NK-92 (cell line): ENCODE data around the gene SLC7A14.

Source experiments
- DNase-seq: peaks from one replicate; lab custom pipeline; 2025; ENCODE audit not compliant: unreplicated experiment; lab: John Stamatoyannopoulos, UW

The SLC7A14 gene

DNA sequence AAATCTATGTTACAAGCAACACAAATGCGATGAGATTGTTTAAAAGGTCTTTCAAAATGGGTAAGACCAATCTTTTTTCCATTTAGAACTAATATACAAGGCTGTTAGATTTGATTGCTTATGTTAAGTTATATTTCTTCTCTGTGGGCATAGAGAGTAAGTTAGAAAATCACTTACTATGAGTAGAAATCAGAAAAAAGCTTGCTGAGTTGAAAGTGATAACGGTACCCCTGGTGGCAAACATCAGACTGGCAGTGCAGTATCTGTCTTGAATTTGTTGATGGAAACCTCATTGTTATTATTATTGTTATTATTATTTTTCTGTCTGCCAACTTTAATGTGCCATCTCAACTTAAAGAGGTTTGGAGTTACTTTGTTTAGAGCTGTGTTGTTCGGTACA is 154.8 kb downstream of the SLC7A14 start:
- DNase-seq, result no peak

DNA sequence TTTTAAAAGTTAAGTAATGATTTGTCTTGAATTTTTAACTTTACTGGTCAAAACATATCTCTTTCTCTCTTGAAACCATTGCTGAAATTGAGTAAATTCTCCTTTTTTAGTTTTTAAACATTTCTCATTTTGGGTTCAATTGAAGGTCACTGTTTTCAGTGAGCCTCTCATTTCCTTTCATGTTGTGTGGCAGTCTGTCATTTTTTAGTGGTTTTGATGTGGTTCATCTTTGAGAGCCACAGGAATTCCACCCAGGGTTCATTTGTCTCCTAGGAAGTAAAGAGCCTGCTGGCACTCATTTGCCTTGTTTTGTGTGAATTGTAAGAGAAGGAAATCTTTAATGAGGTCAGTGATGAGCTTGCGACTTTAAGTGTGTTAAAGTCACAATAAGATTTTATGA is 156.8 kb downstream of the SLC7A14 start:
- no peak for DNase-seq

DNA sequence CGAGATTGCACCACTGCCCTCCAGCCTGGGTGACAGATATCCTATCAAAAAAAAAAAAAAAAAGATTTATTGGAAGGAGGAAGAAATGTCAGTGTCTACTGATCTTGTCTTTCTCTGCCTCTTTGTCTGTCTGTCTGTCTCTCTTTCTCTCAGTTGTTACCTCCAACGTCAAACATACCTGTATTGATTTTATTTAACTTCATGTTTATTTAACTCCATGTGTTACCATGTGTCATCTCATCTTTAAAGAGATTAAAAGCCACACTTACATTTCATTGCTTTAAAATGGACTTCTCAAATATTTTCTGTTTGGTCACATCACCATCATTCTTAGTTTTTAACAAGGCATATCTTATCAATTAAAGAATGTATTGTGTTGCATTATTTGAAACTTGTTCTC is 157.8 kb downstream of the SLC7A14 start:
- no peak for DNase-seq

DNA sequence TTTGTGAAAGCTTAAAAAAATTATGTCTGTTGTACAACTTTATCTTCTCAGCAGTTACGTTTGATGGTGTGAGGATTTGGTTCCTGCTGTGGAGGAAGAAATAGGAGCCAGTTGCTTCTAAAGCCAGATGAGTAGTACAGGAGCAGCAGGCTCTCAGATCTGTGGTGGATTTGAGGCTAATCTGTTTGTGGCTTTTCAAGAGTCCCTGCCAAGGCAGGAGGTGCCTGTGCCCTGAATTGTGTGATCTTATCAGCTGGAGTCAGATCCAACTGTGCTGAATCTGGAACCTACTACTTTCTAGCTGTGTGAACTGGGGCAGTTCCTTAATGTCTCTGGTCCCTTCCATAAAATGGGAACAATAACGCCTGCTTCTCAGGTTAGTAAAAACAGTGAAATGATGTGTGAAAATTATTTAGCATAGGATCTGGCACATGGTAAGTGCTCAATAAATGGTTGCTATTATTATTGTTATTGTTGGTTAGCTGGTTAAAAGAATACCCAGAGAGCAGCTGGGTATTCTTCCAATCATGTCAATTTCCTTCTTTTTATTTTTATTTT is 159.6 kb downstream of the SLC7A14 start:
- DNase-seq, result no peak

DNA sequence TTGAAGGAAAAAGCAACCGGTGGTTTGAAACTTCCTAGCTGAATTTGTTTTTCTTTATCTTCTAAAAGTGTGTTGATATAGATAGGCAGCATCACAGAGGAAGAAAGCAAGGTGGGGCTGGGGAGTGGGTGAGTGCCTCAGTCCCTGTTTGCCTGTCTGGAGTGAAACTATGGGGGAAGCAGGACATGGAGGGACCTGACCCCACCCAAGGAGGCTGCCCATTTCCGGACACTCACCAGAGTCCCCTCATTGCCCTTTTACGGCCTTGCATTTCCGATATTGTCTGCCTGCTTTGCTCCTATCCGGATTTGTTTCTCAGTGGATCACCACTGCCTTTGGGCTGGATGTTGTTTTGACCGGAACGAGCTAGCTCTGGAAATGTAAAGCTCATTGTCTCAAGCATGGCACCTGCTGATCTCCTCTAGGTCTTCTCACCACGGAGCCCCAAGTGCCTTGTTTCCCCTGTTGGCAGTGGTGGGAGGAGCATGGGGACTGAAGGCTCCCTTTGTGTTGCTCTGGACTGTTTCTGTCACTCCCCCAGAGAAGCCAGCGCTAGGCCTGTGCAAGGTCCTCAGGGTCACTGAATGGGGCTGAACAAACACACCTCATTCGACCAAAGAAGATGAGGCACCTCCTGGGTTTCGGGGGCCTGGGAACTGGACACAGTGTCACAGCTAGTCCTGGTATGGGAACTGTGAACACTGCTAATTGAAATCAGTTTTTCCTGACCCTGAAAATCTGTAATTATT is 160.2 kb downstream of the SLC7A14 start:
- DNase-seq, result no peak

DNA sequence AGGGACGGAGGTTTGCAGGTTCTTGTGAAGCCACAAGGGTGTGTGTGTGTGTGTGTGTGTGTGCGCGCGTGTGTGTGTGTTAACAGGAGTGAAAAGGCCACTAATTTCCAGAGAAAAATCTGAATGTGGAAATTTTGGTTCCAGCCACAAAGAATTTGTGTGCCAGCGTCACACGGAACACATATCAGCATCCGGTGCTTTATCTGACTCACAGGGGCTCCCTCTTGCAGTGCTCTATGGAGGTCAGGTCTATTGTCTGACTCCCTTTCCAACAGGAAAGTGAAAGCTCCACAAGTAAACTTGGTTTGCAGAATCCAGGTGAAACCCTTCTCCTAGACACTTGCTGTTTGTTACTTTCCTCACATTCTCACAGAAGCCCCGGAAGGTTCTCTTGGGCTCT is 161.0 kb downstream of the SLC7A14 start:
- DNase-seq, result no peak

DNA sequence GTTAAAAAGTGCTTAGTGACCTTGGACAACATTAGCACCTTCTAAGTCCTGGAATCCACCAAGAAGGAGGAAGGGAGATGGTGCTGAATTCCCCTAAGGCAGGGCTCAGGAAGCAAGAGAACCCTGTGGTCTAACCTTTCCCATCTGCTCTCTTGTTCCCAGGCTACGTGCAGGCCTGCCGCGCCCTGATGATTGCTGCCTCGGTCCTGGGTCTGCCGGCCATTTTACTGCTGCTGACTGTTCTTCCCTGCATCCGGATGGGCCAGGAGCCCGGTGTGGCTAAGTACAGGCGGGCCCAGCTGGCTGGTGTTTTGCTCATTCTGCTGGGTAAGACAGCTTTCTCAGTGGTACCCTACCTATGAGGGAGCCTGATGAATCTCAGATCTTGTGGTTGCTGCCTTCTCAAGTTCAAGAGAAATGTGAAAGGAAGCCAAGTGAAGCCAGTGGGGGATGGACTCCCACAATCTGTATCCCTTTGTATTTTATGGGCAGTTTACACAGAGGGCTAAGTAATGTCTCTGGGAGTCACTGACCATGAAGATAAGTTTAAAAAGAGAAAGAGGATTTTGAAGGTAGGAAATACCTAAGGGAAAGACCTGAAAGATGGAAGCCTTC is 162.8 kb downstream of the SLC7A14 start:
- no peak for DNase-seq

DNA sequence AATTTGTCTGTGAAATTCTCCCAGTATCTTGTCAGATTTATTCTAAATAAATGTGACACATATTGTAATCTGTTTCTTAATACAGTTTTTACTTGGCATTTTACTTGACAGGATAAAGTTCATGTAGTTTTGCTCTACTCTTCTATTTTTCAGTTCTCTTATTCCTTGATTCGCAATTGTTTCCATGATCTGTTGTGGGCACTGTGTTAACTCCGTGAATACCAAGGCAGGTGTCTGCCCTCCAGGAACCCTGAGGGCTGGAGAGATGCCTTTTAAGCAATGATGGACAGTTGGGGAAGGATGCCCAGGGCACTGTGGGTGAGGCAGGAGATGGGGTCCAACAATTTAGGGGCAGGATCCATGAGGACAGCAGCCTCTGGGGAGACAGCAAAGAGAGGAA is 164.1 kb downstream of the SLC7A14 start:
- no peak for DNase-seq

DNA sequence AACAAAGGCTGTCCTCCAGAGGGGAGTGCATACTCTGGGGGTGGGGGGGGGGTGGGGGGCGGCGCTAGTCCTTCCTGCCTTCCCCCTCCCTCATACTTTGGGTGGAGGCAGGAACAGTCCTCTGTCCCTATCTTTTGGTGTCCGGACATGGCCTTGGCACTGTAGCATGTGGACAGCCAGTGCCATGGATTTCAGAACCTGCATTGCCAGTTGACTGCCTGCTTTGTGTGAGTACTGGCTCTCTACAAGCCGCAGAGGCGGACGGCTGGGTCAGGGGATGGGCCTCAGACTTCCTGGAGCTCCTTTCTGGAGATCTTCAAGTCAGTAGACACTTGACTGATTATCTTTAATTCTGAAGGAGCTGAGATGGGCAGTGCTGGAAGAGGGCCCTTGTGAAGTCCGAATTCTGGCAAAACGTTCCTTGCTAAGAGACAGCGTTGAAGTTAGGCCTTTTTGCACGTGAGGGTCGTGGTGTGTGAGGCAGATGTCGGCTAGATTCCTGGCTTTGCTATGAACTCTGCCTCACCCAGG is 164.7 kb downstream of the SLC7A14 start:
- no peak for DNase-seq

DNA sequence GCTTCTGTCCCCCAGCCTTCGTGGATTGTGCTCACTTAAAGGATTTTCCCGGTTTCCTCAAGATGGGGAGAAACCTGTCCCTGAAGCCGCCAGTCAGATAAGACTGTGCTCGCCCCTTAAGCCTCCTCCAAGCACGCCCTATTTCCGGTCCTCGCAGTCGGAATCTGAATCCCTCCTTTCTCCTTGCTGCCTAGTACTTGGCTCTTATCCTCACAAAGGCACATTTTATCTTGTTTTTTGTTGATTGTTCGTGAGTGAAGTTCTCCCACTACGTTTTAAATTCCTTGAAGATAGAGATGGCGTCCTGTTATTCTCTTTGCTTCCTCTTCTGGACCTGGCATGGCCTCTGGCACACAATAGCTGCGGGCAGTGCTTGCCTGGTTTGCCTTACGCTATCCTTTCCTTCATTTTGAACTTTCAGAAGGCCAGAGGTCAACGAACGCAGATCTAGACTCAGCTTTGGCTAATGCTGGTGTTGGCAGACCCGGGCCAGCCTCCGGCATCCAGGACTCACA is 165.5 kb downstream of the SLC7A14 start:
- no peak for DNase-seq

DNA sequence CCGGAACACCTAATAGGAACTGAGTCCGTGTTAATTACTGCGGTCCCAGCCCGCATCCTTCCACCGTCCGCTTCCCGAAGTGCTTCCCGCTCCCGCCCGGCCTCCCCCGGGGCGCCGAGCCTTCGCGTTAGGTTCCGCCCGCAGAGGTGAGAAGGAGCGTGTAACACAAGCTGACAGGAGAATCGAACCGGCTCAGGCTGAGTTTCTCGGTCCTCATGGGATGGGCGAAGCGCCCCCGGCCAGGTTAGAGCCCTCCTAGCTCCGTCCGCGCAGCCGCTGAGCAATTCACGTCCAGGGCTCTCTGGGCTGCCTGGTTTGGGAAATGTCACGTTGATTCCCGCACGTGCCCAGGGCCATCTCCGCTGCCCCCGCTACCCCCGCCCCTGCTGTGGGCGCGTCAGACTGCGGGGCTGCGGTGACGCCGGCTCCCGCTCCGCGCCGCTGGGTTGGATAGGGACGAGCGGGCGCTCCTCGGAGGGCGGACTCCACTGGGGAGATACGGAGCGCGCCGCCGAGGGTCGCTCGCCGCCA is 166.3 kb downstream of the SLC7A14 start:
- DNase-seq, result no peak

DNA sequence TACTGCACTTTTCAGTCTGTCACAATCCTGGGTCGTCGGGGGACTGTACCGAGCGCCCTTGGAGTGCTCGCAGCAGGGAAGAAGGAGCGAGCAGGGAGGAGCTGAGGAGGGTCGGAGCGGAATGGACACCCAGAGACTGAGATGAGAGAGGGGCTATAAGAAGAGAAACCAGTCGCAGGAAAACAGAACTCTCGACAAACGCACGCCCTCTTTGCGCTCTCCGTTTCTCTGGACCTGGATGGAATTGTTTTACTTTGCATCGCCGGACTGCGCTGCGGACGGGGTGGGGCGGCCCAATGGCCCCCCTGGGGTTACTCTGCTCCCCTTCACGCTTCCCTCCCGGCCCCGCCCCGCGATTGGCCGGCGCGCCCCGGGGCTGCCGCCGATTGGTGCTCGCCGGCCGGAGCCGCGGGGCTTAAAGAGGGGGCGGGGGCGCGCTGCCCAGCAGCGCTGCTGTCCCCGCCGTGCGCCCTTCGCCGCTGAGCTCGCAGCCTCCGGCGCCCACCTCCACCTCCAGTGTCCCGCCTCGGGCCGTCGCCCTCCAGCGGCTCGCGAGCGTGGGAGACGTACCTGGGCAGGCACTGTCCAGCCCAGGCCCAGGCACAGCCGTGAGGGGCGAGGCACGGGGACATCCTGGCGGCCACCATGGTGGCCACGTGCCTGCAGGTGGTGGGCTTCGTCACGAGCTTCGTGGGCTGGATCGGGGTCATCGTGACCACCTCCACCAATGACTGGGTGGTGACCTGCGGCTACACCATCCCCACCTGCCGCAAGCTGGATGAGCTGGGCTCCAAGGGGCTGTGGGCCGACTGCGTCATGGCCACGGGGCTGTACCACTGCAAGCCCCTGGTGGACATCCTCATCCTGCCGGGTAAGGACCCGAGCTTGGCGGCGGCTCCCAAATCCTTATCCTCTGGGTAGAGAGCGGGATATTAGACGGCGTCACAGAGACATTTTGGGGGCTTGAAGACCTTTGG is 167.2 kb downstream of the SLC7A14 start, which contains the start of gene CLDN11:
CLDN11 (plus strand) TSS at position 447 of the 977 bp plus-strand sequence; CDS start at position 646, 199 bp downstream.
- DNase-seq, result no peak

DNA sequence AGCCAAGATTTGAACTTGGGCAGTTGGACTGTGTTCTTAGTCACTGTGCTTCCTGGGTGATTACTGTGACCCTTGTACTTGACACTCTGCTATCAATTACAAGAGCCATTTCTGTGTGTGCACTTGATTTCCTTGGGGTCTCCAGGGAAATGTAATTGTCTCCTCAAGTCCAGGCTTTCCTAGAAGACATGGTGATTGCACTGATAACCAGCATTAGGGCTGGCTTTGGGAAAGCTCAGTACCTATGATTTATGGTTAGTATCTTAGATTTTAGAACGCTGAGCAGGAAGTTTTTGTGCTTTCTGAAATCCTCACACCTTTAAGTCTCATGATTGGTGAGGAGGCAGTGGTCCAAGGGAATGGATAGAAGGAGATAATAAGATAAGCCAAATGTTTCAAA is 168.8 kb downstream of the SLC7A14 start:
- no peak for DNase-seq

DNA sequence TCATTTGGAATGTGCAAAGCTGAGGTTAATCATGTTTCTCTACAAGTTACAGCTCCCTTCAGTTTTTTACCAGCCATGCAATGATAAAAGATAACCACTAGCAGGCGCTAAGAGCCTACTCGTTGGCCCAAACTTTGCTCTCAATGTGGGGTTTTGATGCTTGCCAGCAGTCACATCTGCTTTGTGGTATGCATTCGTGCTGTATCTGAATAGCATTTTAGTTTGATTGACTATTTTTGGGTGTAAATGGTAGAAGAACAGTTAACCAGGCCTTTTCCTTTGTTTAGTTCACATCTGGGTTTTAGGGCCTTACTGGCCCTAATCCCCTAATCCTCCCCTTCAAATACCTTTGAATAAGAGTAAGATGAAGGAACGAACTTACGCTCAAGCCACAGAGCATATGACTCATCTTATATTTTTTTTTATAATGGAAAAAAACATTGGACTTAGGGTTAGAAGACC is 171.6 kb downstream of the SLC7A14 start:
- no peak for DNase-seq

DNA sequence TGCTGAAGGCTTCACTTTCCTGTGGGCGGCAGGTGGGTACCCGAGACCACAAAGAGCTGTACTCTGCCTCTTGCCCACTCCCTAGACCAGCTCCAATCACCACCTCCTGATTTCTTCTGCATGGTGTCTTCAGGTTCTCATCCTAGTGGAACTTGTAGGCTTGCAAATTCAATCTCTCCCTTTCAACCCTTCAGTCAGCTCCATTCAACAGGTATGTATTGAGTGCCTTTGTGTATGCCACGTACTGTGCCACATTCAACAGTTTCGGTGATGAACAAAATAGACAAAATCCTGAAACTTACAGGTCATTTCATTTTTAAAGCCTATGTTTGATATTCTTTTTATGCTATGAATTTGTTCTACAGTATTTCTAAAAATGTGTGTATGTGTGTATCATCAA is 172.6 kb downstream of the SLC7A14 start:
- DNase-seq, result no peak

DNA sequence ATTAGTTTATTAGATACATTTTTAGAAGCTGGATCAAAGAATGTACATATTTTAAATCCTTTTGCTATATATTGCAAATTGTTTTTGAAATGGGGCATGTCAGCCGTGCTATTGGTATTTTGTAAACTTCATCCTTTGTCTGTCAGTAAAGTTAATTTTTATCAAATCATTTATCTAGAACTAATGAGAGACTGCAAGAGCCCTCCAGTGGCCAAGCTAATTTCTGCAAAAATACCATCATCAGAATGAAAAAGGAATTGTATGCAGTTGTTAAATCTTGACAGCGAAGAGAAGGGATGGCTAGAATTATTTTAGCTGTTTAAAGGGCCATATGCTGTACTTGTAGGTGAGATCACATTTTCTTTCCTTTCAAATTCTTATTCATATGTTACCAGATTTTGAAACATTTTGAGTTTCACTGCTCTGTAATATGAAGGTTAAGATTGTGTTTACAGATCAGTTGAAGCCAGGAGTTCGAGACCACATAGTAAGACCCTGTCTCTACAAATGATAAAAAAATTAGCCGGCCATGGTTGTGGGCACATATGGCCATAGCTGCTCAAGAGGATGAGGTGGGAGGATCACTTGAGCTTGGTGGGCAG is 175.3 kb downstream of the SLC7A14 start:
- DNase-seq, result no peak
